Activated T-cell treated with anti-CD3 and anti-CD28 coated beads, Interleukin-2, amount 50 U/mL, for 4 hours (primary cell): ENCODE measurements around the gene HSPA1A. TPM values are rescaled to one million over a fixed set of nuclear protein-coding genes. Genes with fewer than 3 reads are reported as not detected.
"Not testable (repeated sequence)": the region's sequence is repeated elsewhere in the genome, so short reads cannot be mapped to it uniquely, and the experiment has no call there.

Experiments
- ATAC-seq, 2 donors: fragments of 200-7000 bp; cut with Tn5 transposase; one replicate each; pipeline ENCODE4 v1.10.0; 2021
- DNase-seq: peaks from one replicate; pipeline ENCODE4 v3.0.0-alpha.2; 2020
- H3K27me3 Mint-ChIP-seq: one replicate; pipeline ENCODE4 v1.8.0; 2021; ENCODE audit warnings: low read depth, mixed read lengths
- H3K36me3 Mint-ChIP-seq: one replicate; pipeline ENCODE4 v1.8.0; 2022; ENCODE audit warnings: mixed read lengths; ENCODE audit not compliant: insufficient read depth
- H3K4me1 Mint-ChIP-seq: one replicate; pipeline ENCODE4 v1.8.0; 2021; ENCODE audit warnings: low read depth, mixed read lengths
- H3K4me3 Mint-ChIP-seq: one replicate; pipeline ENCODE4 v1.8.0; 2021; ENCODE audit warnings: mild to moderate bottlenecking, moderate library complexity, mixed read lengths
- H3K9me3 Mint-ChIP-seq: one replicate; pipeline ENCODE4 v1.8.0; 2021; ENCODE audit warnings: mixed read lengths
- total RNA-seq, 3 donors: library from RNA; stranded (reverse); gene quantifications; one replicate each; pipeline ENCODE4 v1.2.1, GENCODE V29; 2021

Gene HSPA1A
- total RNA-seq, 3 donors from 2014 or later = 33.3 to 38.1 (median 34.2) TPM

DNA sequence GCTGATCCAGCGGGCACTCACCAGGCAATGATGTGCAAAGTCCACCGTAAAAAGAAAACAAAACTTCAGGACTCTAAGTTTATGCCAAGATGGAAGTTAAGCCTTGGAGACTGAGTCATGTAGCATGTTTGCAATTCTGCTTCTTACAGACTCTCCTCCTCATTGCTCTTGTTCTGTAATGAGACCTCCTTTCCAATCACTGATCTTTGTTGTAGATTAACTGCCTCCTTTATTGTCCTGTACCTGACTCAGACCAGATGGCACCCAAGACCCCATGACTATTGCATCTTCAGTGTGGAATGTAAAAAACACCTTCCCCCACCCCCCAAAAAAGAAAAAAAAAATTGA lies 36.1 kb downstream of the HSPA1A start:
- Mint-ChIP-seq H3K4me3 (no peak overlapping the region), H3K4me1 (no peaks in the 10 kb centered on the region), H3K9me3 (no peaks in the 10 kb centered on the region), H3K36me3 (peaks cover 4% of the 10 kb centered on the region), H3K27me3 (no peaks in the 10 kb centered on the region)
- DNase-seq = no peak
- ATAC-seq = no peak

DNA sequence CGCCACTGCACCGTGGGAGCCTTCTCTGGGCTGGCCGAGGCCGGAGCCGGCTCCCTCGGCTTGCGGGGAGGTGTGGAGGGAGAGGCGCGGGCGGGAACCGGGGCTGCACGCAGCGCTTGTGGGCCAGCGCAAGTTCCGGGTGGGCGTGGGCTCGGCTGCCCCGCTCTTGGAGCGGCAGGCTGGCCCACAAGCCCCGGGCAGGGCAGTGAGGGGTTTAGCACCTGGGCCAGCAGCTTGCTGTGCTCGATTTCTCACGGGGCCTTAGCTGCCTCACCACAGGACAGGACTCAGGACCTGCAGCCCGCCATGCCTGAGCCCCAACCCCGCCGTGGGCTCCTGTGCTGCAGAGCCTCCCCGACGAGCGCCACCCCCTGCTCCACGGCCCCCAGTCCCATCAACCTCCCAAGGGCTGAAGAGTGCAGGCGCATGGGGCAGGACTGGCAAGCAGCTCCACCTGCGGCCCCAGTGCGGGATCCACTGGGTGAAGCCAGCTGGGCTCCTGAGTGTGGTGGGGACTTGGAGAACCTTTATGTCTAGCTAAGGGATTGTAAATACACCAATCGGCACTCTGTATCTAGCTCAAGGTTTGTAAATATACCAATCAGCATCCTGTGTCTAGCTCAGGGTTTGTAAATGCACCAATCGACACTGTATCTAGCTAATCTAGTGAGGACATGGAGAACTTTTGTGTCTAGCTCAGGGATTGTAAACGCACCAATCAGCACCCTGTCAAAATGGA lies 36.8 kb downstream of the HSPA1A start:
- not testable (repeated sequence) for H3K9me3 Mint-ChIP-seq, H3K4me3 Mint-ChIP-seq

DNA sequence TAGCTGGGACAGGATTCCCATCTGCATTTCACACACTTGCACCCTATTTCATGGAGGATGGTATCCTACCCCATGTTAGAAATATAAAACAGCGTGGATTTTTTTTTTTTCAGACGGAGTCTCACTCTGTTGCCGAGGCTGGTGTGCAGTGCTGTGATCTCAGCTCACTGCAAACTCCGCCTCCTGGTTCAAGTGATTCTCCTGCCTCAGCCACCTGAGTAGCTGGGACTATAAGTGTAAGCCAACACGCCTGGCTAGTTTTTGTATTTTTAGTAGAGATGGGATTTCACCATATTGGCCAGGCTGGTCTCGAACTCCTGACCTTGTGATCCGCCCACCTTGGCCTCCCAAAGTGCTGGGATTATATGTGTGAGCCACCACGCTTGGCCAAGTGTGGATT lies 42.4 kb downstream of the HSPA1A start:
- H3K4me1 Mint-ChIP-seq = peaks cover 11% of the 10 kb centered on the region
- not testable (repeated sequence) for H3K27me3 Mint-ChIP-seq, DNase-seq, H3K9me3 Mint-ChIP-seq, ATAC-seq, H3K4me3 Mint-ChIP-seq
- H3K36me3 Mint-ChIP-seq = peaks cover 20% of the 10 kb centered on the region

More for the DNA sequence above, 36.8 kb downstream of the HSPA1A start:
- H3K27me3 Mint-ChIP-seq, DNase-seq, H3K4me1 Mint-ChIP-seq, H3K36me3 Mint-ChIP-seq, ATAC-seq: not testable (repeated sequence)

DNA sequence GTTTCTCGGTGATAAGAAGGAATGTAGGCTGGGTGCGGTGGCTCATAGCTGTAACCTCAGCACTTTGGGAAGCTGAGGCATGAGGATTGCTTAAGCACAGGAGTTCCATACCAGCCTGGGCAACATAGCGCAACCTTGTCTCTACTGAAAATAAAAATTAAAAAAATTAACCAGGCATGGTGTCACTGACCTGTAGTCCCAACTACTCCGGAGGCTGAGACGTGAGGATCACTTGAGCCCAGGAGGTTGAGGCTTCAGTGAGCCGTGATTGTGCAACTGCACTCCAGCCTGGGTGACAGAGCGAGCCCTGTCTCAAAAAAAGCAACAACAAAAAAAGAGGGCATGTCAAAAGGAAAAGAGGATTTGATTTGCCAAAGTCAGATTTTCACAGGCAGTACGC lies 43.4 kb downstream of the HSPA1A start:
- Mint-ChIP-seq H3K4me1 (peaks cover 12% of the 10 kb centered on the region), H3K9me3 (no peaks in the 10 kb centered on the region), H3K4me3 (no peak overlapping the region), H3K27me3 (no peaks in the 10 kb centered on the region), H3K36me3 (peaks cover 20% of the 10 kb centered on the region)
- DNase-seq = no peak
- ATAC-seq = no peak

DNA sequence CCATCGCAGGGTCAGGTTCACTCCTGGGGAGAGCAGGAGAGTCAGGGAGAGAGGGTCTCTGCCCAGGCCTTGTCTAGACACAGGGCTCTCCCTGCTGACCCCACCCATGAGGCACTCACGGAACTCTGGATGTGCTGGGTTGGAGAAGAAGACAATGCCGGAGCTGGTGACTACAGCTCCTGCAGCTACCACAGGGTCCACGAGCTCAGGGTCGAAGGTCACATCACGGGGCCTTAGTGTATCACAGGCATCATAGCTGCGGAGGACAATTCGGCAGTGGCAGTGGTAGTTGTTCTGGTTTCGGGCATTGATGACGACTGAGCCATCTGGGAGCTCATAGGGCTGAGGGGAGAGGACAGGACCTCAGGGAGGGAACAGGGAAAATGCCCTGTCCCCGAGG lies 44.6 kb downstream of the HSPA1A start:
- H3K4me3 Mint-ChIP-seq = no peak overlapping the region

DNA sequence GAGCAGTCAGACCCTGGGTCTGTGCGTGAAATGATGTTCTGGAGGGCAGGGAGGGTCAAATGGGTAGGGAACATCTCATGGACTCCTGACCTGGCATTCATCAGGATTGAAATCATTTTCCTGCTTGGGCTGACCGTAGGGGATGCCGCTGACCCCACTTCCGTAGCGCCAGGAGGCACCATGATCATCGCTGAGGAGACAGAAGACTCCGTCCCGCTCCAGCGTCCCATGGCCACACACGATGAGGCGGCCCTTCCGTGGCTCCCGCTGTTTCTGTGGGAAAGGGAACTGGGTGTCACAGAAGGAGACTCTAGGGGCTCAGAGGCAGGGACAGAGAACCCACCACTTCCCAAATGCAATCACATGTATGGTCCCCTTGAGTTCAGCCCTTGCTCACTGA lies 45.0 kb downstream of the HSPA1A start:
- H3K4me3 Mint-ChIP-seq = no peak overlapping the region
- H3K36me3 Mint-ChIP-seq = peaks cover 19% of the 10 kb centered on the region
- ATAC-seq = no peak
- H3K4me1 Mint-ChIP-seq = peaks cover 18% of the 10 kb centered on the region
- no peaks in the 10 kb centered on the region for H3K27me3 Mint-ChIP-seq
- no peaks in the 10 kb centered on the region for H3K9me3 Mint-ChIP-seq
- no peak for DNase-seq

More for the DNA sequence above, 44.6 kb downstream of the HSPA1A start:
- DNase-seq = no peak
- Mint-ChIP-seq H3K9me3 (no peaks in the 10 kb centered on the region), H3K36me3 (peaks cover 20% of the 10 kb centered on the region), H3K4me1 (peaks cover 18% of the 10 kb centered on the region), H3K27me3 (no peaks in the 10 kb centered on the region)
- no peak for ATAC-seq

DNA sequence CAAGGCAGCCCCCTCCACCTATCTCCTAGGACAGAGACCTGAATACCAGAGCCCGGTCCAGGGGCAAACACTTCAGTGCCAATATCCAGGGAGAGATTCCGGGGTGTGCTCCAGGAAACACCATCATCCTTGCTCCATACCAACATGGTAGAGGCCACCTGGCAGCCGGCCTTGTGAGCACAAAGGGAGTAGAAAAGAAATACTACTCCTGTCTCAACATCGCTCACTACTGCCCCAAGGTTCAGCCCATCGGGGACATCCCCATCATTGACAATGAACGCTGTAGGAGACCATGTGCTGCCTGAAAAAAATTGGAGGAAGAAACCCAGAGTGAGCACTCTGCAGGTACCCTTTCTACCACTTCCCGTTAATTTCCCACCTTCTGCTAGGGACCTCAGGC lies 45.8 kb downstream of the HSPA1A start:
- no peak for ATAC-seq
- peaks cover 19% of the 10 kb centered on the region for H3K36me3 Mint-ChIP-seq
- H3K27me3 Mint-ChIP-seq = no peaks in the 10 kb centered on the region
- H3K4me1 Mint-ChIP-seq = peaks cover 18% of the 10 kb centered on the region
- H3K4me3 Mint-ChIP-seq = peak overlapping the region; percentile 89
- no peak for DNase-seq
- no peaks in the 10 kb centered on the region for H3K9me3 Mint-ChIP-seq

DNA sequence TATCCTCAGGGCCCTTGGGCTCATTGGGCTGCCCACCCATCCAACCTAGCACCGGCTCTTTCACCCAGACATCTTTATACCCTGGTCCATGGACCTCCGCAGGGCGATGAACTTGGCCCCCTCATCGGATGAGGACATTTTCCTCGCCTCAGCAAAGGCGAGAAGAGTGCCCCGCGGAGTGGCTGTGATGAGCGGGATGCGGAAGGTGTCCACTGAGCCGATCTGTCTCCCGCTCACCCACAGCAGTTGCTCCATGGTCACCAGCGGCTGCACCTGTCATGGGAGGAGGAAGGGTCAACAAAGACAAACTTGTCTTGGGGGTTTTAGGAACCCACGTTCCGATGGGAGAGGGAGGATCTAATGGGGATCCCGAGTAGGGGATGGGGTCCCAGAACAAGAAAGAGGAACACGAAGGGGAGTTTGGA lies 46.6 kb downstream of the HSPA1A start:
- Mint-ChIP-seq H3K4me1 (peaks cover 18% of the 10 kb centered on the region), H3K36me3 (peaks cover 18% of the 10 kb centered on the region), H3K27me3 (no peaks in the 10 kb centered on the region), H3K4me3 (peak overlapping the region; percentile 89), H3K9me3 (no peaks in the 10 kb centered on the region)
- ATAC-seq = no peak
- no peak for DNase-seq

DNA sequence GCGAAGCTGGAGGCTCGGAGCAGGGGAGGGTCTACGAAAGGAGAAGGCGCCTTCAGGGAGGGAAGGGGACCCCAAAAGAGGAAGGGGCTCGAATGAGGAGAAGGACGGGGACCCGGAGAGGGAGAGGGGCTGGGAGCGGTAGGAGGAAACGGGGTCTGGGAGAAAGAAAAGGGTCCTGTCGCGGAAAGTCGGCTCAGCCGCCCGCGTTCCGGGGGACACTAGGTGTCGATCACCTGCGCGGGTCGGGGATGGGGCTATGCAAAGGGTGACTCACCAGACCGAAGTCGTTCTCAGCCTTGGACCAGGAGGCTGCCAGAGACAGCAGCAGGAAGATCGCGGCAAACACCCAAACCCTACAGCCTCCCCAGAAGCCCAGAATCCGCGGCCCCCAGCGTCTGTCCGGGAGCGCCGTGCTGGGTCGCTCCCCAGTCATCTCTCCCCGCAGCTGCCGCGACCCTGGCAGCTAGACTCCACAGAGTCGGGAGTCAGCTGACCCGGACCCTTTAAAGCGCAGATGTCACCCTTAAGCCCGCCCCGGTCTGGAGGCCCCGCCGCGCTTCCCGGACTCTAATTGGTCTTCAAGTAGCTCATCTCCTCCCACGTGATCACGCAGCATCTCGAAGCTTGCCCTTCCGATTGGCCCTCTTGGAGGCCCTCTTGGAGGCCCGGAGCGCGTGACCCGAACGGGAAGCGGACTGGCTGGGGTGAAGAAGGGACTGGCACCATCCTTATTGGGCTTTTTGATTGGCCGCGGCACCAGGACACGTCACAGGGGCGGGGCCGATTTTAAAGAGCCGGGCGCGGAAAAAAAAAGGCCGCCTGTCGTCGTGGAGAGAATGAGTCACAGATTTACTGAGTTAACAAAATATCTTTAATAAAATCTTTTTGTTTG lies 47.2 kb downstream of the HSPA1A start, which contains the start of gene NEU1:
NEU1 (minus strand) TSS at position 478 of the 892 bp plus-strand sequence; CDS start at position 433, 45 bp downstream.
- ATAC-seq (peak; percentile 97), DNase-seq (peak; percentile 98)
- Mint-ChIP-seq H3K36me3 (peaks cover 12% of the 10 kb centered on the region), H3K4me3 (peak within 1 kb of the TSS; percentile 89), H3K4me1 (peaks cover 18% of the 10 kb centered on the region), H3K27me3 (no peaks in the 10 kb centered on the region), H3K9me3 (no peaks in the 10 kb centered on the region)

DNA sequence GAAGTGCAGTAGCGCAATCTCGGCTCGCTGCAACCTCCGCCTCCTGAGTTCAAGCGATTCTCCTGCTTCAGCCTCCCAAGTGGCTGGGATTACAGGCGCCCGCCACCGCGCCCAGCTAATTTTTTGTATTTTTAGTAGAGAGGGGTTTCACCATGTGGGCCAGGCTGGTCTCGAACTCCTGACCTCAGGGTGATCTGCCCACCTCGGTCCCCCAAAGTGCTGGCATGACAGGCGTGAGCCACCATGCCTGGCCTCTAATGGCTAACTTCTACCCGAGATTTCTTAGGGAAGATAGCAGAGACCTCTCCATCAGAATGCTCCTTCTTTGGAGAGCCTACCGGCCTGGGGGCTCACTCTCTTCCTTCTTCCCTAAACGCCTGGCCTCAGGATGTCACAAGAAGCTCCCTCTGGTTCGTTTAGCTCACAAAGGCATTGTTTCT lies 48.8 kb downstream of the HSPA1A start:
- not testable (repeated sequence) for ATAC-seq
- peaks cover 18% of the 10 kb centered on the region for H3K4me1 Mint-ChIP-seq

DNA sequence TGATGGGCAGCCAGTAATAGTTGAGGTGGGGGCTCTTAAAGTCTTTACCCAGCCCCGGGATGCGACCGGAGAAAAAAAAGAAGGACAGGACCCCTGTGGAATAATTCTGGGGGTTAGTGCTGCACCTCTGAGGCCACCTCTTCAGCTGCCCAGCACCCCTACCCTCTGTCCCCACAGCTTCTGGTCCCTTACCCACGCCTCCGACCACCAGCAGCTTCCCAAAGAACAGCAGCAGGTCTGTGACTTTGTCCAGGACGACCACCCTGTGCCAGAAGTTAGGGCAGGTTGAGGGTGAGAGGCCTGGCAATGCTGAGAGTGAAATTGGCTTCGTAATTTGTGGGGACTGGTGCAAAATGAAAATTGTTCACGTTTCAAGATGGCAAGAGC lies 49.5 kb downstream of the HSPA1A start:
- Mint-ChIP-seq H3K4me3 (no peak overlapping the region), H3K36me3 (peaks cover 4% of the 10 kb centered on the region), H3K27me3 (no peaks in the 10 kb centered on the region), H3K9me3 (no peaks in the 10 kb centered on the region), H3K4me1 (peaks cover 18% of the 10 kb centered on the region)
- ATAC-seq (no peak), DNase-seq (no peak)

More for the DNA sequence above, 48.8 kb downstream of the HSPA1A start:
- H3K27me3 Mint-ChIP-seq, H3K36me3 Mint-ChIP-seq, H3K9me3 Mint-ChIP-seq, DNase-seq: not testable (repeated sequence)
- peak overlapping the region; percentile 89 for H3K4me3 Mint-ChIP-seq

DNA sequence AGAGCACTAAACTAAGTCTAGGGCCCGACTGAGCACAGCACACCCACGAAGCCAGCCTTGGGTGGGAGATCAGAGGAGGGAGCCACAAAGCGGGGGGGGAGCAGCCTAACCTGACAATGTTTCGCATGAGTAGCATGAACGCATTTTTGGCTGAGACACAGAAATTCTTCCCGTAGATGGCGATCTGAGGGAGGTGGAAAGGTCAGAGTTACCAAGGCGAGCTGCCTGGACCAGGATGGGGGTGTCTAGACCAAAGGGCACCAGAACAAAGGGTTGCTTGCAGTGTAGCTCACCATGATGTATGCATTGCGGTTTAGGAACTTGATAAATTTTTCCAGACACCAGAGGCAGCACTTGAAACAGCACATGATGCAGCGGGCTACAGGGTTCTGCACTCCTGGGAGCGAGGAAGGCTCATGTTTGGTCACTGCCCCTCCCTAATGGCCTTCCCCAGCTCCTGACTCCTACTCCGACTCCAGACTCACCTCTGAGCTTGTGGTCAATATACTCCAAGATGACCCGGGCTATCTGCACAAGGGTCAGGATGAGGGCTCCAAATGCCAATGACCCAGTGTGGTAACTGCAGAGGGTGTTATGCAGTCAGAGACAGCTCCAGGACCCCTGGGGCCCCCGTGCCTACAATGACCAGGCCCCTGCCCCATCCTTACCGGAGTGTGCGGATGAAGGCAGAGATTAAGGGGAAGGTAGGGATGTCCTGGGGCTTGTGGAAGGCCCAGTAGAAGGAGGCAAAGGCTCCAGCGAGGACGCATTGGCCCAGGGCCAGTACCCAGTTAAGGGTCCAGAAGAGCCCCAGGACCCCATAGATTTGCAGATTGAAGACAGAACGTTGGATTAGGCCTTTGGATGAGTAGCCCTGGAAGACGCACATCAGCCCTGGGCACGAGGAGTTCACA lies 50.1 kb downstream of the HSPA1A start:
- no peak for DNase-seq
- no peaks in the 10 kb centered on the region for H3K9me3 Mint-ChIP-seq
- ATAC-seq = no peak
- H3K27me3 Mint-ChIP-seq = no peaks in the 10 kb centered on the region
- H3K4me3 Mint-ChIP-seq = no peak overlapping the region
- H3K4me1 Mint-ChIP-seq = peaks cover 18% of the 10 kb centered on the region
- no peaks in the 10 kb centered on the region for H3K36me3 Mint-ChIP-seq
